ENCODE results near the gene ZCCHC24.

GRCh38 chr10:79454259-79454658 lies 8.8 kb upstream of the ZCCHC24 start:
- TF ChIP-seq CTCF (IDR thresholded peaks at IDR 0.05) (no peak), POLR2A (IDR thresholded peaks at IDR 0.05) (no peak)
